HEK293 (cell line): ENCODE measurements around the gene KIAA0513.

ENCODE experiments used
- BCL11A ChIP-seq: fragments of 450-650 bp; formaldehyde crosslinking; IDR thresholded peaks from 2 replicates; pipeline ENCODE4 v1.5.1; 2016; ENCODE audit warnings: low read depth, missing biosample characterization, missing genetic modification characterization
- GFI1B ChIP-seq: fragments of 450-650 bp; formaldehyde crosslinking; IDR thresholded peaks from 2 replicates; pipeline ENCODE4 v1.5.1; 2016; ENCODE audit warnings: missing biosample characterization, missing genetic modification characterization
- KLF1 ChIP-seq: fragments of 450-650 bp; formaldehyde crosslinking; IDR thresholded peaks from 2 replicates; pipeline ENCODE4 v1.5.1; 2016; ENCODE audit warnings: missing biosample characterization, missing genetic modification characterization
- OSR2 ChIP-seq: fragments of 450-650 bp; formaldehyde crosslinking; IDR thresholded peaks from 2 replicates; pipeline ENCODE4 v1.5.1; 2016; ENCODE audit warnings: missing biosample characterization, missing genetic modification characterization
- PRDM10 ChIP-seq: fragments of 450-650 bp; formaldehyde crosslinking; IDR thresholded peaks from 2 replicates; pipeline ENCODE4 v1.5.1; 2016; ENCODE audit warnings: missing biosample characterization, missing genetic modification characterization
- REST ChIP-seq: fragments of 450-650 bp; formaldehyde crosslinking; IDR thresholded peaks from 2 replicates; pipeline ENCODE4 v1.5.1; 2016; ENCODE audit warnings: missing biosample characterization, missing genetic modification characterization
- SALL2 ChIP-seq: fragments of 450-650 bp; formaldehyde crosslinking; IDR thresholded peaks from 2 replicates; pipeline ENCODE4 v1.5.0; 2017; ENCODE audit warnings: missing biosample characterization, mild to moderate bottlenecking, missing genetic modification characterization, borderline replicate concordance
- ZBTB1 ChIP-seq: fragments of 450-650 bp; formaldehyde crosslinking; IDR thresholded peaks from 2 replicates; pipeline ENCODE4 v1.5.1; 2016; ENCODE audit warnings: missing biosample characterization, missing genetic modification characterization
- ZNF202 ChIP-seq: fragments of 450-650 bp; formaldehyde crosslinking; IDR thresholded peaks from 2 replicates; pipeline ENCODE4 v1.5.1; 2016; ENCODE audit warnings: missing biosample characterization, missing genetic modification characterization, borderline replicate concordance
- ZNF221 ChIP-seq: fragments of 450-650 bp; formaldehyde crosslinking; IDR thresholded peaks from 2 replicates; pipeline ENCODE4 v1.5.1; 2017; ENCODE audit warnings: missing biosample characterization, missing genetic modification characterization, borderline replicate concordance
- ZNF596 ChIP-seq: fragments of 450-650 bp; IDR thresholded peaks from 2 replicates; pipeline ENCODE4 v1.5.0; 2018; ENCODE audit warnings: missing biosample characterization, mild to moderate bottlenecking, missing genetic modification characterization, moderate library complexity
- TF ChIP-seq, protein P1 (sequence below): fragments of 450-650 bp; formaldehyde crosslinking; IDR thresholded peaks from 2 replicates; pipeline ENCODE4 v1.5.1; 2016; ENCODE audit warnings: missing biosample characterization, missing genetic modification characterization
- TF ChIP-seq, protein P2 (sequence below): fragments of 450-650 bp; formaldehyde crosslinking; IDR thresholded peaks from 2 replicates; pipeline ENCODE4 v1.5.1; 2016; ENCODE audit warnings: missing biosample characterization, missing genetic modification characterization

DNA sequence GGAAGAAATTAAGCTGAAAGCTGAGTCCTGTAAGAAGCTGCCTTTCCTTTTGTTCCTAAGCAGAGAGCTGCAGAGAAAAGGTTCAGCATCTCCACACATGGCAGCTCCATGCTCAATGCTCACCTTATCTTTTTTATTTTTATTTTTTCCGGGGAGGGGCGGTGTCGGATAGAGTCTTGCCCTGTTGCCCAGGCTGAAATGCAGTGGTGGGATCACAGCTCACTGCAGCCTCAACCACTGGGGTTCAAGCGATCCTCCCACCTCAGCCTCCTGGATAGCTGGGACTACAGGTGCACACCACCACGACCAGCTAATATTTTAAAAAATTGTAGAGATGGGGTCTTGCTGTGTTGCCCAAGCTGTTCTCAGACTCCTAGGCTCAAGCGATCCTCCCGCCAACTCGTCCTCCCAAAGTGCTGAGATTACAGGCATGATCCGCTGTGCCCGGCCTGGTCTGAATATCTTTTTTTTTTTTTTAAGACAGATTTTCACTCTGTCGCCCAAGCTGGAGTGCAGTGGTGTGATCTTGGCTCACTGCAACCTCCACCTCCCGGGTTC, 112.9 kb downstream of the KIAA0513 start:
- TF ChIP-seq, protein P1, sequence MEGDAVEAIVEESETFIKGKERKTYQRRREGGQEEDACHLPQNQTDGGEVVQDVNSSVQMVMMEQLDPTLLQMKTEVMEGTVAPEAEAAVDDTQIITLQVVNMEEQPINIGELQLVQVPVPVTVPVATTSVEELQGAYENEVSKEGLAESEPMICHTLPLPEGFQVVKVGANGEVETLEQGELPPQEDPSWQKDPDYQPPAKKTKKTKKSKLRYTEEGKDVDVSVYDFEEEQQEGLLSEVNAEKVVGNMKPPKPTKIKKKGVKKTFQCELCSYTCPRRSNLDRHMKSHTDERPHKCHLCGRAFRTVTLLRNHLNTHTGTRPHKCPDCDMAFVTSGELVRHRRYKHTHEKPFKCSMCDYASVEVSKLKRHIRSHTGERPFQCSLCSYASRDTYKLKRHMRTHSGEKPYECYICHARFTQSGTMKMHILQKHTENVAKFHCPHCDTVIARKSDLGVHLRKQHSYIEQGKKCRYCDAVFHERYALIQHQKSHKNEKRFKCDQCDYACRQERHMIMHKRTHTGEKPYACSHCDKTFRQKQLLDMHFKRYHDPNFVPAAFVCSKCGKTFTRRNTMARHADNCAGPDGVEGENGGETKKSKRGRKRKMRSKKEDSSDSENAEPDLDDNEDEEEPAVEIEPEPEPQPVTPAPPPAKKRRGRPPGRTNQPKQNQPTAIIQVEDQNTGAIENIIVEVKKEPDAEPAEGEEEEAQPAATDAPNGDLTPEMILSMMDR (tag by site-specific recombination) = no peak
- TF ChIP-seq PRDM10 (no peak), BCL11A (no peak), GFI1B (tag by site-specific recombination) (no peak), ZNF221 (no peak), OSR2 (tag by site-specific recombination) (no peak), ZNF202 (no peak), KLF1 (tag by site-specific recombination) (no peak), ZNF596 (tag by site-specific recombination) (no peak), SALL2 (no peak), ZBTB1 (tag by site-specific recombination) (no peak), REST (tag by site-specific recombination) (no peak)
- TF ChIP-seq, protein P2, sequence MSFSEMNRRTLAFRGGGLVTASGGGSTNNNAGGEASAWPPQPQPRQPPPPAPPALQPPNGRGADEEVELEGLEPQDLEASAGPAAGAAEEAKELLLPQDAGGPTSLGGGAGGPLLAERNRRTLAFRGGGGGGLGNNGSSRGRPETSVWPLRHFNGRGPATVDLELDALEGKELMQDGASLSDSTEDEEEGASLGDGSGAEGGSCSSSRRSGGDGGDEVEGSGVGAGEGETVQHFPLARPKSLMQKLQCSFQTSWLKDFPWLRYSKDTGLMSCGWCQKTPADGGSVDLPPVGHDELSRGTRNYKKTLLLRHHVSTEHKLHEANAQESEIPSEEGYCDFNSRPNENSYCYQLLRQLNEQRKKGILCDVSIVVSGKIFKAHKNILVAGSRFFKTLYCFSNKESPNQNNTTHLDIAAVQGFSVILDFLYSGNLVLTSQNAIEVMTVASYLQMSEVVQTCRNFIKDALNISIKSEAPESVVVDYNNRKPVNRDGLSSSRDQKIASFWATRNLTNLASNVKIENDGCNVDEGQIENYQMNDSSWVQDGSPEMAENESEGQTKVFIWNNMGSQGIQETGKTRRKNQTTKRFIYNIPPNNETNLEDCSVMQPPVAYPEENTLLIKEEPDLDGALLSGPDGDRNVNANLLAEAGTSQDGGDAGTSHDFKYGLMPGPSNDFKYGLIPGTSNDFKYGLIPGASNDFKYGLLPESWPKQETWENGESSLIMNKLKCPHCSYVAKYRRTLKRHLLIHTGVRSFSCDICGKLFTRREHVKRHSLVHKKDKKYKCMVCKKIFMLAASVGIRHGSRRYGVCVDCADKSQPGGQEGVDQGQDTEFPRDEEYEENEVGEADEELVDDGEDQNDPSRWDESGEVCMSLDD = no peak
